ES-I3 (cell line): ENCODE results near the gene PCLO.
"Not testable (repeated sequence)": the region's sequence is repeated elsewhere in the genome, so short reads cannot be mapped to it uniquely, and the experiment has no call there.

Experiments used
- H3K36me3 ChIP-seq: 2 replicates; pipeline ENCODE4 v1.6.1; 2013; ENCODE audit warnings: mild to moderate bottlenecking, low read length, control low read depth, moderate library complexity; ENCODE audit not compliant: insufficient read depth
- H3K4me1 ChIP-seq: 2 replicates; pipeline ENCODE4 v1.6.1; 2013; ENCODE audit warnings: mild to moderate bottlenecking, control low read depth, low read length; ENCODE audit not compliant: insufficient read depth
- H3K9ac ChIP-seq: 2 replicates; pipeline ENCODE4 v1.6.1; 2013; ENCODE audit warnings: low read depth, mild to moderate bottlenecking, low read length, moderate library complexity
- H3K9me3 ChIP-seq: 2 replicates; pipeline ENCODE4 v1.6.1; 2013; ENCODE audit warnings: mild to moderate bottlenecking, low read length, moderate library complexity; ENCODE audit not compliant: control insufficient read depth, insufficient read depth

PCLO gene

DNA sequence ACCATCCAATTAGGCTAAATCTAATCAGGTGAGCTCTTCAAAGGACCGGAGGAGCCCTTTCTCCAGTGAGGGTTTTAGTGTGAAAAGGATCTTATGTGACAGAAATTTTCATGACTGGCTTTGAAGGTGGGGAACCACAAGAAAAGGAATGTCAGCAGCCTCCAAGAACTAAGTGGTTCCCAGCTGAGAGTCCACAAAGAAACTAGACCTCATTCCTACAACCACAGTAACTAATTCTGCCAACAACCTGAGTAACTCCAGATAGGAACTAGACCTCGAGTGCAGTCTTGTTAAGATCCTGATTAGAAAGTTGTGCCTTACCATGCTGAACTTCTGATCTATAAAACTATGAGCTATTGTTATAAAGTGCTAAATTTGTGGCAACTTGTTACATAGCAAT is 51.3 kb downstream of the PCLO start:
- H3K4me1 ChIP-seq: no peaks in the 10 kb centered on the region
- no peaks in the 10 kb centered on the region for H3K9me3 ChIP-seq
- H3K36me3 ChIP-seq: no peaks in the 10 kb centered on the region
- H3K9ac ChIP-seq: no peak overlapping the region

DNA sequence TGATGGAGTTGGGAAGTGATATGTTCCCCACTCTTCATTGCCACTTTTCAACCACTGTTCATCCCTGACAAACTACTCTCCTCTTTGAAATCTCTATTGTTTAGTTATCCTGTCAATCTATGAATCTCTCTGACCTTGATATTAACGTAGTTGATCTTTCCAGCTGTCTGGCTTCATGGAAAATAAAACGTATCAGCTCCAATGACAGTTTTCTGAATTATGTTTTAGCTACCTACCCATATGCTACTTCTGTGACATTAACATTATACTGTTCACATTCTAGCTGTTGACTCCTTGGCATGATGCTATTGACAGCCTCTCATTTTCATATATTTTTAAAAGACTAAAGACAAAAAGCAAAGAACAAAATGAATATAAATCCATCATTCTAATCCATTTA is 53.3 kb downstream of the PCLO start:
- Histone ChIP-seq H3K36me3 (no peaks in the 10 kb centered on the region), H3K9me3 (no peaks in the 10 kb centered on the region), H3K4me1 (peaks cover 5% of the 10 kb centered on the region; the same call in 1 of the 2 replicates), H3K9ac (no peak overlapping the region)

GRCh38 chr7:83105948-83106347 is 56.7 kb downstream of the PCLO start:
- peaks cover 5% of the 10 kb centered on the region; the same call in 1 of the 2 replicates for H3K4me1 ChIP-seq
- no peak overlapping the region for H3K9ac ChIP-seq
- no peaks in the 10 kb centered on the region for H3K9me3 ChIP-seq
- H3K36me3 ChIP-seq: no peaks in the 10 kb centered on the region

DNA sequence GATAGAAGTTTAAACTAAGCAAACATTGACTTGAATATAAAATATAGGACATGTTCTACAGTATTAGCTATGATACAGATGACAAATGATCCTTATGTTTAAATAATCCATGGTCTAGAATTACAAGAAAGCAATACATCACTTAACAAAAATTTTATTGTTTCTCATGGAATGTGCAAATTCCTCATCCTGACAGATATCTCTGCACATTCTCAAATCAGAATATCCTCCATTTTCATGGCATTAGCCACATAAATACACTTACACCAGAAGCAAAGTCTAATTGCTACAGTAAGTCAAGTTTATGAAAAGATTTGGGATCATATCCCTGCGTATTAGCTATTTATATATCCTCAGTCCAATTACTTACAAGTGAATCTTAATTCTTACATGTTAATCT is 57.6 kb downstream of the PCLO start:
- Histone ChIP-seq H3K9me3 (no peaks in the 10 kb centered on the region), H3K4me1 (peaks cover 5% of the 10 kb centered on the region; the same call in 1 of the 2 replicates), H3K9ac (no peak overlapping the region)

GRCh38 chr7:83101530-83101929 is 61.2 kb downstream of the PCLO start:
- Histone ChIP-seq H3K36me3 (no peaks in the 10 kb centered on the region), H3K4me1 (peaks cover 5% of the 10 kb centered on the region; the same call in 1 of the 2 replicates), H3K9ac (no peak overlapping the region), H3K9me3 (no peaks in the 10 kb centered on the region)

More for the DNA sequence above, 57.6 kb downstream of the PCLO start:
- H3K36me3 ChIP-seq: no peaks in the 10 kb centered on the region

DNA sequence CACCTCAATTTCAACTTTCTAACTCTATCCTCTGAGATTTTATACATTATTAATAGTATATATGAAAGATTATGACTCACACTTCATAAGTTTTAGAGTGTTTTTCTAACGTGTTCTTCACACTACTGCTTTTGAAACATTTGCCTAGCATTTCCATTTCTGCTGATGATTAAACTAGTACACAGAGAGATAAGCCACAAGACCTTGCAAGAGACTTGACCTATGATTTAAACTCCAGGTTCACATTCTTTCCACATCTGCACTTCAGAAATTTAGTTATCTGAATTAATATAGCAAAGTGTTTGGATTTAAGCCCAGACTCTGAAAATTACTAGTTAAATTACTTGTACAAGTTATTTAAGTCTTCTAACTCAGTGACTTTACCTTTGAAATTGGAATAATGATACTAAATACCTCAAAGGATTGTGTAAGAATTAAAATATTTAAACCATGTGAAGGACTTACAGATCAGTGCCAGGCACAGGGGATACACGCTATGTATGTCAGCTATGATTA is 66.6 kb downstream of the PCLO start:
- Histone ChIP-seq H3K36me3 (no peaks in the 10 kb centered on the region), H3K9ac (no peak overlapping the region), H3K4me1 (no peaks in the 10 kb centered on the region), H3K9me3 (no peaks in the 10 kb centered on the region)

- no peaks in the 10 kb centered on the region for H3K36me3 ChIP-seq
- H3K9ac ChIP-seq: no peak overlapping the region
- H3K4me1 ChIP-seq: no peaks in the 10 kb centered on the region
- no peaks in the 10 kb centered on the region for H3K9me3 ChIP-seq
Measured at GRCh38 chr7:83085299-83085698, 77.4 kb downstream of the PCLO start.

- H3K36me3 ChIP-seq, H3K4me1 ChIP-seq, H3K9me3 ChIP-seq, H3K9ac ChIP-seq: not testable (repeated sequence)
Measured at GRCh38 chr7:83079879-83080278, 82.8 kb downstream of the PCLO start.

DNA sequence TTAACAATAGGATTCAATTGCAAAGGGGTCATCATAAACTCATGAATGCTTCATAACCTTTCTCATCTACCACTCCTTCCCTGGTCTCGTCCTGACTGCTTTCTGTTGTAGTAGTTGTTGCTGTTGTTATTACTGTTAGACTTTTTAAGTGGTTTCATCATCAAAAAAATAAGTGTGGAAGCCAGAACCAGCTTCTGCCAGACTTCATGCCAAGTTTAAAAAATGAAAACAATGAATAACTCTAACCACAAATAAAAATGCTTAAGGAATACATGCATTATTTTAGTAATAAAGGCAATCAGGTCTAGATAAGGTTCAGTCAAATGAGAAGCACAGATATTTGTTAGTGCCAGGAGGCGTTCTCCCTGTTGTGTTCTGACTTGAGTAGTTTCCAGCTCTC is 85.4 kb downstream of the PCLO start:
- Histone ChIP-seq H3K9me3 (no peaks in the 10 kb centered on the region), H3K36me3 (no peaks in the 10 kb centered on the region), H3K9ac (no peak overlapping the region), H3K4me1 (no peaks in the 10 kb centered on the region)

DNA sequence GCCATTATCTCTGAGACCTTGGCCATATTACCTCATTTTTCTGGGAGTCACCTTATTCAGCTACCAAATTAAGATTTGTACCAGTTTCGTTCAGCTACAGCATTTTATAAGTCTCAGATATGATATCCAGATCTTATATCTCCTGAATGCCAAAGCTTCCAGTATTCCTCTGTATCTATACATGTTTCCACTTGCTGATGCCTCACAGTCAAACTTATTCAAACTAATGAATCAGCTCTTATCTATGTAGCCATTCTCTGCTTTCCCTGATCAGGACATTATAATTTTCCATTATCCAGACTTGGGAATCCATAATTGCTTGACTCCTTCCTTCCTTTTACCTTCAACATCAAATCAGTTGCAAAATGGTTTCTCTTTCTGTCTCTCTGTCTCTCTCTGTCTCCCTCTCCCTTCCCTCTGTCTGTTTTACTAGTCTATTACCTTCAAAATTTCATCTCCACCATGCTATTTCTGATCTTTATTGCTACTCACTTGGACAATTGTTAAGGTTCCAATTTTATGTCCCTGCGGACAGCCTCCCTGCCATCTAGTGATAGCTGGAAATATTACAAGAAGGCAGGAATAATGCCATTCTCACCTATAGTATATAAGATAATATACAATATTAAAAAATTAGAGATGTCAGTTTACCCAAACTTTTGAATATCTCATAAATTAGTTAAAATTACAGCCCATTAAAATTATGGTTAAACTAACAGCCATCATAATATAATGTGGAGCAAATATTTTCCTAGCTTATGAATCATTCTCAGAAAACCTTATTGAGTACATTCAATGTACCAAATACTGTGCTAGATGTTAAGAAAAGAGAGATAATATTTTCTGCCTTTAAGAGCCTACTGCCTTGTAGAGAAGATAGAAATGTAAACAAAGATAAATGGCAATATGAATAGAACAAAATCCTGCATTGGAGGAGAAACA is 89.8 kb downstream of the PCLO start:
- Histone ChIP-seq H3K9me3 (no peaks in the 10 kb centered on the region), H3K4me1 (no peaks in the 10 kb centered on the region), H3K36me3 (no peaks in the 10 kb centered on the region), H3K9ac (no peak overlapping the region)

DNA sequence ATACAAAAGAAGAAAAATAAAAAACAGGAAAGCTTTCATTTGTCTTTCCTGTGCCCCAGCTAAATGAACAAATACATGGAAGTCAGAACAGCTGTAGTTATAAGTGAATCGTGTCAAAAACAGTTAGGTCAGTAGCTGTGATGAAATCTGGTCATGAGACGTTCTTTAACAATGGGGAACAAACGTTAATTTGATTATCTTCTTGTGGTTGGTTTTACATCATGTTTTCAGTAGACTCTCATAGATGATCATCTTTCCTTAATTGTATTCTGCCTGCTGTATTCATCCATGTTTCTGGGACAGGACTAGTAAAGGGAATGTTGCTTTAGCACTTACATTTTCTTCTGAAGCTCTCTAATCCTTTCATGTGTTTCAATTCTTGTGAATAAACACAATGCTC is 97.0 kb downstream of the PCLO start:
- Histone ChIP-seq H3K9me3 (no peaks in the 10 kb centered on the region), H3K4me1 (no peaks in the 10 kb centered on the region), H3K9ac (no peak overlapping the region), H3K36me3 (no peaks in the 10 kb centered on the region)

GRCh38 chr7:83060218-83060617 is 102.5 kb downstream of the PCLO start:
- H3K4me1 ChIP-seq: no peaks in the 10 kb centered on the region
- no peaks in the 10 kb centered on the region for H3K9me3 ChIP-seq

DNA sequence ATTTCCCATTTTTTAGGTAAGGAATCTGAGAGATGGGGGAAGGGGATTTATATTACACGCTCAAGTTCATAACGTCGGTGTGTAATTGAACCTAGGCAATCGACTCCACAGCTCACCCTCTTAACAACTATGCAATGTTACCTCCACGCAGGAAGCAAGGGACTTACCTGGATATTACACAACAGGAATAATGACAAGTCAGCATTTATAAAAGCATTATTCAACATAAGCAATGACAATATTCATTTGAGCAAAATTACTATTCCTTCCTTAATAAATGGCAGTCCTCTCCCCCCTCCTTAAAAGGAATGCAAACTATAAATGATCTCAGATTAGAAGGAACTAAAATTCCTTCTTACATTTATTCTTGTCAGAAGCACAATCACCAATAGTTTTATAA is 104.0 kb downstream of the PCLO start:
- Histone ChIP-seq H3K4me1 (no peaks in the 10 kb centered on the region), H3K9me3 (no peaks in the 10 kb centered on the region), H3K9ac (no peak overlapping the region; the same call in 1 of the 2 replicates), H3K36me3 (no peaks in the 10 kb centered on the region)

More at GRCh38 chr7:83060218-83060617, 102.5 kb downstream of the PCLO start:
- Histone ChIP-seq H3K36me3 (no peaks in the 10 kb centered on the region), H3K9ac (no peak overlapping the region)

DNA sequence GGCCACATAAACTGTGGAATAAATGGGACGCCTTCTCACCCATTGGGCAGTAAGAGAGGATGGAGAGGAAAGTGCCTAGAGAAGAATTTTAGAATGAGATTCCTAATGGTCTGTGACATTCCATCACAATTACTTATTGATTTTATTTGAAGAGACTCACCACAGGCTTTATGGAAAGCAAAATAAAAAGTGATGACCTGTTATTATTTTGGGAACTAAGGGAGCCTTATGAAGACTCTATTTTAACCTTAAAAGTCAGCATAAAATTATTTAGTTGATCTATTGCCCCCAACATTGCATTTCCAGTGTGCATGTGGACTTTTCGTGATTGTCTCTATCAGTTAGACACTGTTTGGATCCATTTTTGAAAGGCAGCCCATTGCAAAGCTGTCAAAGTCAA is 107.5 kb downstream of the PCLO start:
- H3K36me3 ChIP-seq: no peaks in the 10 kb centered on the region
- no peaks in the 10 kb centered on the region for H3K4me1 ChIP-seq
- H3K9ac ChIP-seq: no peak overlapping the region
- H3K9me3 ChIP-seq: no peaks in the 10 kb centered on the region

DNA sequence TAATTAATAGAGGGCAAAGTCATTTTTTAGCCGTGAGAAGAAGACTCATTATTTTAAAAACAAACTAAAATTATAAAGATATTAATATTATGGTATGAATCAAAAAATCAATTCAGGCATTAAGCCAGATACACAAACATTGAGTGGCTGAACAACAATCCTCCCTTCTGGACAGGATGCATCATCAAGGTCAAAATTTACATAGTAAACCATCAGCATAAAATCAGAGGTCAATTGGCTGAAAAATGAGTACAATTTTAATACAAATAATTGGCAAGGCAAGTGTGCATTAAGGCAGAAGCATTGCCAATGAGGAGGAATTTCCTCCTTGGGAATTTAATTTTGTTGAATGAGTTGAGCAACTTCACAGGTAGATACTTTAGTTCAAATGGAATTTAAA is 108.2 kb downstream of the PCLO start:
- Histone ChIP-seq H3K9ac (no peak overlapping the region), H3K4me1 (no peaks in the 10 kb centered on the region), H3K36me3 (no peaks in the 10 kb centered on the region), H3K9me3 (no peaks in the 10 kb centered on the region)
